ENCODE results near the gene NIPAL1.

NIPAL1 gene

GRCh38 chr4:48064349-48064748 is 47.8 kb downstream of the NIPAL1 start:
- H3K27ac ChIP-seq: no peak overlapping the region
- H3K27me3 ChIP-seq: no peaks in the 10 kb centered on the region
- H3K4me1 ChIP-seq (ENCODE audit: control insufficient read depth in 1 of 2, insufficient read depth in 1 of 2, low read depth in 1 of 2, low read length in 1 of 2): peaks cover 0 to 17% of the 10 kb centered on the region in 2 experiments
- H3K9me3 ChIP-seq: no peaks in the 10 kb centered on the region
- no peaks in the 10 kb centered on the region for H3K36me3 ChIP-seq
- no peak overlapping the region for H3K4me3 ChIP-seq (ENCODE audit: low read depth in 1 of 2, low read length in 1 of 2)
- no peak for TF ChIP-seq CTCF (IDR thresholded peaks at IDR 0.05)

- Histone ChIP-seq H3K36me3 (no peaks in the 10 kb centered on the region), H3K4me1 (ENCODE audit: control insufficient read depth in 1 of 2, insufficient read depth in 1 of 2, low read depth in 1 of 2, low read length in 1 of 2) (peaks cover 0 to 17% of the 10 kb centered on the region in 2 experiments), H3K9me3 (no peaks in the 10 kb centered on the region), H3K27ac (no peak overlapping the region), H3K4me3 (ENCODE audit: low read depth in 1 of 2, low read length in 1 of 2) (no peak overlapping the region), H3K27me3 (no peaks in the 10 kb centered on the region)
- TF ChIP-seq CTCF (IDR thresholded peaks at IDR 0.05): no peak
Observed at GRCh38 chr4:48065587-48066052, 49.0 kb downstream of the NIPAL1 start.

- no peak for TF ChIP-seq CTCF (IDR thresholded peaks at IDR 0.05)
- Histone ChIP-seq H3K9me3 (no peaks in the 10 kb centered on the region), H3K36me3 (no peaks in the 10 kb centered on the region)
Observed at GRCh38 chr4:48067536-48067935, 51.0 kb downstream of the NIPAL1 start.

GRCh38 chr4:48068182-48068581 is 51.6 kb downstream of the NIPAL1 start:
- no peak overlapping the region for H3K4me3 ChIP-seq (ENCODE audit: low read depth in 1 of 2, low read length in 1 of 2)
- H3K4me1 ChIP-seq (ENCODE audit: control insufficient read depth in 1 of 2, insufficient read depth in 1 of 2, low read depth in 1 of 2, low read length in 1 of 2): peaks cover 0 to 17% of the 10 kb centered on the region in 2 experiments
- no peaks in the 10 kb centered on the region for H3K27me3 ChIP-seq
- H3K9me3 ChIP-seq: no peaks in the 10 kb centered on the region
- H3K36me3 ChIP-seq: no peaks in the 10 kb centered on the region
- no peak for TF ChIP-seq CTCF (IDR thresholded peaks at IDR 0.05)
- no peak overlapping the region for H3K27ac ChIP-seq

More at GRCh38 chr4:48067536-48067935, 51.0 kb downstream of the NIPAL1 start:
- H3K4me1 ChIP-seq (ENCODE audit: control insufficient read depth in 1 of 2, insufficient read depth in 1 of 2, low read depth in 1 of 2, low read length in 1 of 2): peaks cover 0 to 17% of the 10 kb centered on the region in 2 experiments
- no peak overlapping the region for H3K4me3 ChIP-seq (ENCODE audit: low read depth in 1 of 2, low read length in 1 of 2)
- no peak overlapping the region for H3K27ac ChIP-seq
- no peaks in the 10 kb centered on the region for H3K27me3 ChIP-seq

GRCh38 chr4:48069026-48069425 is 52.5 kb downstream of the NIPAL1 start:
- Histone ChIP-seq H3K27ac (no peak overlapping the region), H3K4me1 (ENCODE audit: control insufficient read depth in 1 of 2, insufficient read depth in 1 of 2, low read depth in 1 of 2, low read length in 1 of 2) (peaks cover 5 to 25% of the 10 kb centered on the region in 2 experiments), H3K36me3 (no peaks in the 10 kb centered on the region), H3K27me3 (no peaks in the 10 kb centered on the region), H3K9me3 (no peaks in the 10 kb centered on the region), H3K4me3 (ENCODE audit: low read depth in 1 of 2, low read length in 1 of 2) (no peak overlapping the region)
- TF ChIP-seq CTCF (IDR thresholded peaks at IDR 0.05): no peak

GRCh38 chr4:48071191-48071590 is 54.6 kb downstream of the NIPAL1 start:
- no peaks in the 10 kb centered on the region for H3K36me3 ChIP-seq
- TF ChIP-seq CTCF (IDR thresholded peaks at IDR 0.05): no peak
- no peak overlapping the region for H3K27ac ChIP-seq

More at GRCh38 chr4:48071191-48071590, 54.6 kb downstream of the NIPAL1 start:
- Histone ChIP-seq H3K4me1 (ENCODE audit: control insufficient read depth in 1 of 2, insufficient read depth in 1 of 2, low read depth in 1 of 2, low read length in 1 of 2) (peaks cover 9 to 31% of the 10 kb centered on the region in 2 experiments), H3K27me3 (no peaks in the 10 kb centered on the region), H3K9me3 (no peaks in the 10 kb centered on the region), H3K4me3 (ENCODE audit: low read depth in 1 of 2, low read length in 1 of 2) (no peak overlapping the region)
